ENCODE measurements around the gene CRIP2. TPM values are rescaled to one million over a fixed set of nuclear protein-coding genes. Genes with fewer than 3 reads are reported as not detected.

The CRIP2 gene
- total and polyA plus RNA-seq, 7 experiments from 2014 or later, result 0.65 to 180 (median 21.1) TPM

Other genes starting within 250 kb of the CRIP2 start
- 10 to 100 TPM; 30.8 to 43.0 (median 40.1) TPM for gene BTBD6, start 226.3 kb upstream of the CRIP2 start, total RNA-seq
- 1 to 10 TPM; 4.0 to 7.9 TPM for gene BTBD6, start 226.3 kb upstream of the CRIP2 start, polyA plus RNA-seq
- gene BRF1, start 173.8 kb upstream of the CRIP2 start, total RNA-seq, result 10 to 100 TPM; 49.8 to 75.7 (median 61.4) TPM
- 10 to 100 TPM in 1 of 2 donors, 1 to 10 TPM in 1; 7.1 to 11.9 TPM for gene BRF1, start 173.8 kb upstream of the CRIP2 start, polyA plus RNA-seq
- gene PACS2, start 160.1 kb upstream of the CRIP2 start, total RNA-seq, result 10 to 100 TPM; 33.9 to 75.4 (median 72.3) TPM
- 1 to 10 TPM; 1.5 to 4.5 TPM for gene PACS2, start 160.1 kb upstream of the CRIP2 start, polyA plus RNA-seq
- gene TEX22, start 76.3 kb upstream of the CRIP2 start, total RNA-seq, result 10 to 100 TPM in 1 of 5 experiments, 1 to 10 TPM in 4; 1.4 to 10.5 (median 6.5) TPM
- gene TEX22, start 76.3 kb upstream of the CRIP2 start, polyA plus RNA-seq, result under 1 TPM; 0.21 to 0.25 TPM
- 100 to 1,000 TPM; 117 to 132 (median 125) TPM for gene MTA1, start 55.0 kb upstream of the CRIP2 start, total RNA-seq
- 1 to 10 TPM; 2.8 to 5.2 TPM for gene MTA1, start 55.0 kb upstream of the CRIP2 start, polyA plus RNA-seq
- 100 to 1,000 TPM in 4 of 5 experiments, 10 to 100 TPM in 1; 94.4 to 517 (median 192) TPM for gene CRIP1, start 12.1 kb downstream of the CRIP2 start, total RNA-seq
- 100 to 1,000 TPM; 463 to 787 TPM for gene CRIP1, start 12.1 kb downstream of the CRIP2 start, polyA plus RNA-seq
- 100 to 1,000 TPM in 1 of 5 experiments, 10 to 100 TPM in 4; 19.7 to 294 (median 31.3) TPM for gene TEDC1, start 16.4 kb downstream of the CRIP2 start, total RNA-seq
- 10 to 100 TPM; 10.4 to 14.9 TPM for gene TEDC1, start 16.4 kb downstream of the CRIP2 start, polyA plus RNA-seq
- gene TMEM121, start 51.8 kb downstream of the CRIP2 start, total RNA-seq, result 1 to 10 TPM in 4 of 5 experiments, under 1 TPM in 1; 0.83 to 5.7 (median 3.7) TPM
- 1 to 10 TPM; 2.5 to 4.0 TPM for gene TMEM121, start 51.8 kb downstream of the CRIP2 start, polyA plus RNA-seq

Measured in naive thymus-derived CD4-positive, alpha-beta T cell (primary cell).